ENCODE measurements around the gene MS4A1.

MS4A1 gene

DNA sequence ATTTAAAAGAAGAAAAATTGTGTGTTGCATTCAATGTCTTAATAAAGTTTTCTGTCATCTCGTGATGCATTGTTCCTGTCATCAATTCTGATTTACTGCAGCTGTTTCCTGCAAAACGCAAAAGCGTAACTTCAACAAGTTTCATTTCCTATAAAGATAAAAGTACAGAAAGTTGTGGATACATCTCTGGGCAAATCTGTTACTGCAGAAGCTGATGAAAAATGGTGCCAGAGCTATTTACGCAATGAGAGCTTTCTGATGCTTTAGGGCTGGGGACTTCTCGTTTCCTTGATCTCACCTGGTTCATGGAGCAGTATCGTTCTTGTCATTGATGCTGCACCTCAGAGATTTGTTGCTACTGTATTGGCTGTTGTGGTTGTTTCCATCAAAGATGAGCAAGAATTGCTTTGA is 21.4 kb downstream of the MS4A1 start:
- no peak overlapping the region for H3K4me3 ChIP-seq (ENCODE audit: low read depth, low read length)
- DNase-seq (ENCODE audit: low read depth) = no peak
- TF ChIP-seq, protein P1, sequence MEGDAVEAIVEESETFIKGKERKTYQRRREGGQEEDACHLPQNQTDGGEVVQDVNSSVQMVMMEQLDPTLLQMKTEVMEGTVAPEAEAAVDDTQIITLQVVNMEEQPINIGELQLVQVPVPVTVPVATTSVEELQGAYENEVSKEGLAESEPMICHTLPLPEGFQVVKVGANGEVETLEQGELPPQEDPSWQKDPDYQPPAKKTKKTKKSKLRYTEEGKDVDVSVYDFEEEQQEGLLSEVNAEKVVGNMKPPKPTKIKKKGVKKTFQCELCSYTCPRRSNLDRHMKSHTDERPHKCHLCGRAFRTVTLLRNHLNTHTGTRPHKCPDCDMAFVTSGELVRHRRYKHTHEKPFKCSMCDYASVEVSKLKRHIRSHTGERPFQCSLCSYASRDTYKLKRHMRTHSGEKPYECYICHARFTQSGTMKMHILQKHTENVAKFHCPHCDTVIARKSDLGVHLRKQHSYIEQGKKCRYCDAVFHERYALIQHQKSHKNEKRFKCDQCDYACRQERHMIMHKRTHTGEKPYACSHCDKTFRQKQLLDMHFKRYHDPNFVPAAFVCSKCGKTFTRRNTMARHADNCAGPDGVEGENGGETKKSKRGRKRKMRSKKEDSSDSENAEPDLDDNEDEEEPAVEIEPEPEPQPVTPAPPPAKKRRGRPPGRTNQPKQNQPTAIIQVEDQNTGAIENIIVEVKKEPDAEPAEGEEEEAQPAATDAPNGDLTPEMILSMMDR (conservative IDR thresholded peaks at IDR 0.05; ENCODE audit: low read depth, low read length) = no peak

DNA sequence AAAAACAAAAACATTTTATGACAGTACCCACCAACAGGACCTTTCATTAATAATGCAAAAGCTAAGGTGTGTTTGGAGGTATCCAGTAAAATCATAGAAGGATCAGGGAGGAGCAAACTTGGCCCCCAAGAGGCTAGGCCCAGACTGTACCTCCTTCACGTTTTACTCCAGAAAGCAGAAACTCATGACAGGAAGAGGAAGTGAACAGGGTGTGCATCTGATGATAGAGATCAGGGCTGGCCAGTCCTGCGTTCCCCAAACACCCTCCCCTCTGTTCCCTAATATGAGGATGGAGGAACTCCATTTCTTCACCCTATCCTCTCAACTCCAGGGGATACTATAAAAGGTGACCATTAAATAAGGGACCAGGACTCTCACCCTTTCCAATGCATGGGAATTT is 26.7 kb downstream of the MS4A1 start:
- DNase-seq (ENCODE audit: low read depth) = no peak
- H3K4me3 ChIP-seq (ENCODE audit: low read depth, low read length) = no peak overlapping the region
- TF ChIP-seq, protein P1 (conservative IDR thresholded peaks at IDR 0.05; ENCODE audit: low read depth, low read length) = no peak

DNA sequence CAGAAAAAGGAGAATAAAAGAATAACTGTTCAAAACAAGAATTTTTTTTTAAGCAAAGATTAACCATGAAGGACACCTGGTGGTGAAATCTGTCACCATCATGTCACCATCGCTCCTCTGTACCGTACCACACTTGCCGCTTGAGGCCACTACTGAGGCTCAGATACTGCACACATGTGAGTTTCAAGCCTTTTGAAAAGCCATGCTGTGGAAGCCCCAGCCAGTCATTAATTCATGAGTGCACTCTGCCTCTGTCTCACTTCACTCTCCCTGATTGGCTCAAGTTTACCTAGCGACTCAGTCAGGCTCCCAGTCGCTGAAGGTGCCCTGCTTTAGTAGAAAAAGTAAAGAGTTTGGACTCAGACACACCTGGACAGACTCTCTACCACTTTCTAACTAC is 30.3 kb downstream of the MS4A1 start:
- no peak overlapping the region for H3K4me3 ChIP-seq (ENCODE audit: low read depth, low read length)
- TF ChIP-seq, protein P1 (conservative IDR thresholded peaks at IDR 0.05; ENCODE audit: low read depth, low read length) = no peak
- DNase-seq (ENCODE audit: low read depth) = no peak

DNA sequence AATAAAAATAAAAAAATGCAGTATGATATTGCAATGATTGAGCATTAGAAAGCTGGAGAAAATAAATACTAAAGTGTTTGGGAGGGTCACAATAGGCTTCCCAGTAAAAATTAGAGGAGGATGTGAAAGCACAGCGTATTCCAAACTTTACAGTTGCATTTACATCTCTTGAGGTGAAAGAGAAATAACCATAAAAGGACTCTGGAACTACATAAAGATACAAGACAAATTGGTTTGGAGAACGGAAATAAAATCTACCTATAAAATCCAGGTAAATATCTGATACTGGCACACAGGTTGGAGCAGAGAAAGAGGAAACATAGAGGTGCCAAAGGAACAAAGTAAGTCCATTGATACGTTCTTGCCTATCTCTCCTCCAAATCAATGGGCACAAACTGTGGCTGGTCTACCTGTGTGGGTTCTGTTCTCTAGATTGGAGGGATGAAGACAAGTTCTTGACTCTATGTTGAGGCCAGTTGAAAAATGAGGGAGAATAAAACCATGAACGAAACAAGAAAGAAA is 36.9 kb downstream of the MS4A1 start, which contains the start of gene MS4A12:
Gene MS4A12 (plus strand): TSS at position 291 of the 522 bp plus-strand sequence. CDS start 4,541 bp downstream, outside the sequence.
- no peak for DNase-seq (ENCODE audit: low read depth)
- H3K4me3 ChIP-seq (ENCODE audit: low read depth, low read length) = no peak within 1 kb of the TSS
- TF ChIP-seq, protein P1 (conservative IDR thresholded peaks at IDR 0.05; ENCODE audit: low read depth, low read length) = no peak

DNA sequence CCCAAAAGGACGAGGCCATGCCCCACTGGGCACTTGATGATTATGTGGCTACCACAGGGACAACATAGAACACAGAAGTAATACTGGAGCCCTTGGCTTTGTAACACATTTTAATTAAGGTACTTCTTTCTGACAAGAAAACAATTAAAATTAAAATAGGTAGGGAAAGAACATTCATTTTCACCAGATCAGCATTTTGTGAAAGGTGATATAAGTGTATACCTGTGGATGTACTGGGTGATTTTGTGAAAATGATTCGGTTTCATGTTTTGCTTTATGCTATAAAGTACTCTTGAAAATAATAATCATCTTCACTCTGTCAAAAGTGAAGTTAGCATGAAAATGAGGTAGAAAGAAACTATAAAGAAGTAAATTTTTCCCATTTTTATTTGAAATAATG is 37.8 kb downstream of the MS4A1 start:
- no peak for DNase-seq (ENCODE audit: low read depth)
- no peak overlapping the region for H3K4me3 ChIP-seq (ENCODE audit: low read depth, low read length)
- TF ChIP-seq, protein P1 (conservative IDR thresholded peaks at IDR 0.05; ENCODE audit: low read depth, low read length) = no peak

DNA sequence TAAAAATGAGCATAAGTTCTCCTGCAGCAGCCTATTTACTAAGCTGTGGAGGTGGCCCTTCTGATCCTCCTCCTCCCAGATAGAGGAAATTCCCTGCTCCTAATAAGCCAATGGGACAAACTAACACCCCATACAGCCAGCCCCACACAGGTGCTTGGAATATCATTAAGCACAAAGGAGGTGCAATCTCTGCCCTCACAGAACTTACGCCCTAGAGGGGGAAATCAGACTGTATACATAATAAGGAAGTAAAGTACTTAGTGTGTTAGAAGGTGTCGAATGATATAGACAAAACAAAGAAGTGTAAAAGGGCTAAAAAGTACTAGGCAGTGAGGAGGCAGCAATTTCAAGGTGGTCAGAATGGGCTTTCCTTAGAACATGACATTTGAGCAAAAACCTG is 42.8 kb downstream of the MS4A1 start:
- TF ChIP-seq, protein P1 (conservative IDR thresholded peaks at IDR 0.05; ENCODE audit: low read depth, low read length) = no peak
- DNase-seq (ENCODE audit: low read depth) = no peak
- H3K4me3 ChIP-seq (ENCODE audit: low read depth, low read length) = no peak overlapping the region

DNA sequence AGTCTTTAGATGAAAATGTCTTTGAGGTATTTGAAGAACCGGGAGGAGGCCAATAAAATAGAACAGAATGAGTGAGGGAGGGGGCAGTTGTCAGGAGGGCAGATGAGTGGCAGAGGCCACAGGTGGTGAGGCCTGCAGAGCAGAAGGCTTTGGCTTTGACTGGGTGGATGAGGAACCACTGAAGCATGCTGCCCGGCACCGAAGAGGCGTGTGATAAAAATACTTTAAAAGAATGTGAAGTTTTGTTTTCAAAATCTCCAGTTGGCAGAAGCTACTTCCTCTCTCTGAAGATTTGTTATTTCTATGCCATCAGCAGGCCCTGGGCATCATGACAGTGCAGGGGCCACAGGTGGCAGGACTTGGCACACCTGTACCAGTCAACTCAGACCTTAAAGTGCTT is 43.2 kb downstream of the MS4A1 start:
- DNase-seq (ENCODE audit: low read depth) = no peak
- TF ChIP-seq, protein P1 (conservative IDR thresholded peaks at IDR 0.05; ENCODE audit: low read depth, low read length) = no peak
- H3K4me3 ChIP-seq (ENCODE audit: low read depth, low read length) = no peak overlapping the region

Measured in choroid plexus epithelial cell (primary cell).